AG10803 (cell line): ENCODE data around the gene H6PD.

ENCODE experiments used
- DNase-seq: peaks from one replicate; pipeline ENCODE4 v3.0.0; 2010; ENCODE audit warnings: low read depth
- H3K4me3 ChIP-seq: 2 replicates; pipeline ENCODE4 v1.5.1; 2011; ENCODE audit warnings: mild to moderate bottlenecking, low read length, control low read depth
- TF ChIP-seq, protein P1 (sequence below): conservative IDR thresholded peaks from 2 replicates; pipeline ENCODE4 v1.5.1; 2011; ENCODE audit warnings: mild to moderate bottlenecking, low read length, control low read depth, inconsistent platforms

H6PD gene

GRCh38 chr1:9305216-9305615 is 70.6 kb downstream of the H6PD start:
- no peak for DNase-seq
- no peak overlapping the region for H3K4me3 ChIP-seq
- TF ChIP-seq, protein P1, sequence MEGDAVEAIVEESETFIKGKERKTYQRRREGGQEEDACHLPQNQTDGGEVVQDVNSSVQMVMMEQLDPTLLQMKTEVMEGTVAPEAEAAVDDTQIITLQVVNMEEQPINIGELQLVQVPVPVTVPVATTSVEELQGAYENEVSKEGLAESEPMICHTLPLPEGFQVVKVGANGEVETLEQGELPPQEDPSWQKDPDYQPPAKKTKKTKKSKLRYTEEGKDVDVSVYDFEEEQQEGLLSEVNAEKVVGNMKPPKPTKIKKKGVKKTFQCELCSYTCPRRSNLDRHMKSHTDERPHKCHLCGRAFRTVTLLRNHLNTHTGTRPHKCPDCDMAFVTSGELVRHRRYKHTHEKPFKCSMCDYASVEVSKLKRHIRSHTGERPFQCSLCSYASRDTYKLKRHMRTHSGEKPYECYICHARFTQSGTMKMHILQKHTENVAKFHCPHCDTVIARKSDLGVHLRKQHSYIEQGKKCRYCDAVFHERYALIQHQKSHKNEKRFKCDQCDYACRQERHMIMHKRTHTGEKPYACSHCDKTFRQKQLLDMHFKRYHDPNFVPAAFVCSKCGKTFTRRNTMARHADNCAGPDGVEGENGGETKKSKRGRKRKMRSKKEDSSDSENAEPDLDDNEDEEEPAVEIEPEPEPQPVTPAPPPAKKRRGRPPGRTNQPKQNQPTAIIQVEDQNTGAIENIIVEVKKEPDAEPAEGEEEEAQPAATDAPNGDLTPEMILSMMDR, result no peak

- TF ChIP-seq, protein P1, result no peak
Observed at GRCh38 chr1:9306006-9306405, 71.4 kb downstream of the H6PD start.

DNA sequence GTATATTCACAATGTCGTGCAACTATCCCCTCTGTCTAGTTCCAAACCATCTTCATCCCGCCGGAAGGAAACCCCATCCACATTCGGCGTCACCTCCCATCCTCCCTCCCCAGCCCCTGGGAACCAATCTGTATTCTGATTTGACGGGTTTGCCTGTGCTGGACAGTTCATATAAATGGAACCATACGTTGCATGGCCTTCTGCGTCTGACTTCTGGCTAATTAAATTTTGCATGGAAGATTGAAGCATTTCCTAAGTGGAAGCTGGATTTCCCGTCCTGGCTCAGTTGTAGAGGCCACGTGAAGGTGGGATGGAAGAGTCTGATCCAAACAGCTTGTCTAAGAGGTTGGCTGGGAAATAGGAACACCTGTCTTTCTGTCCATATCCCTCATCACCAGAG is 72.7 kb downstream of the H6PD start:
- TF ChIP-seq, protein P1, result no peak
- no peak for DNase-seq
- no peak overlapping the region for H3K4me3 ChIP-seq

More at GRCh38 chr1:9306006-9306405, 71.4 kb downstream of the H6PD start:
- H3K4me3 ChIP-seq, result no peak overlapping the region
- DNase-seq, result no peak

DNA sequence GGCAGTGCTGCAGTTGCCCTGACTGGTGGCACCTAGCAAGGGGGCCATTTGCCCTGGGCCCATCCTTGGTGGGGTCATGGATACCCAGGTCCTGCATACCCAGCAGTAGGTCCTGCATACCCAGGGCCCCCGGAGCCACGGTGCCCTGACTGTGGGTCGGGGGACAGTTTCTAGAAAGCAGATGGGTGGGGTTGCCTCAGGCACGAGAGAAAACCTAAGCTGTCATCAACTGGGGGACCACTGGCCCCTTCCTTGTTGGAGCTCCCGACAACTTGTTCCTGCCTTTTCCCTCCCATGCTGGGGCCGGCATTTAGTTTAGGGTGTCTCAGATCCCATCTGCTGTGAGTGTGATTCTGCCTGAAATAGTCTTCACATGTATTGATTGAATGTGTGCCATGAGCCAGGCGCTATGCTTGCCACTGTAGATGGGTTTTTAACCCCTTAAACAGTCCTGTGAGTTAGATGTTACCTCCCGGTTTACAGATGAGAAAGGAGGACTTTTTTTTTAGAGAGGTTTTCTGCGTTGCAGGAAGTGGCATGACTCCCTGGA is 73.7 kb downstream of the H6PD start:
- TF ChIP-seq, protein P1, result no peak
- no peak for DNase-seq
- no peak overlapping the region for H3K4me3 ChIP-seq

DNA sequence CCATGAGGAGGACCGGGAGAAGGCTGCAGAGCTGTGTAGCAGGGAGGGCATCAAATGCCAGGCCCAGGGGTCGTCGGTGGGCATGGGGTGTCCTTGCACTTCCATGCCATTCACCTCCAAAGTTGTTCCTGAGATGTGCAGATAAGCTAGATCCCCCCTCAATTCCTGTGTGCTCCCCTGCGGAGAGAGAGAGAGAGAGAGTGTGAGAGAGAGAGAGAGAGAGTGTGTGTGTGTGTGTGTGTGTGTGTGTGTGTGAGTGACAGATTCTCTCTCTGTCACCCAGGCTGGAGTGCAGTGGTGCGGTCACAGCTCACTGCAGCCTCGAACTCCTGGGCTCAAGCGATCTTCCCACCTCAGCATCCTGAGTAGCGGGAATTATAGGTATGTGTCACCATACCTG is 74.5 kb downstream of the H6PD start:
- no peak overlapping the region for H3K4me3 ChIP-seq
- TF ChIP-seq, protein P1, result no peak
- no peak for DNase-seq

DNA sequence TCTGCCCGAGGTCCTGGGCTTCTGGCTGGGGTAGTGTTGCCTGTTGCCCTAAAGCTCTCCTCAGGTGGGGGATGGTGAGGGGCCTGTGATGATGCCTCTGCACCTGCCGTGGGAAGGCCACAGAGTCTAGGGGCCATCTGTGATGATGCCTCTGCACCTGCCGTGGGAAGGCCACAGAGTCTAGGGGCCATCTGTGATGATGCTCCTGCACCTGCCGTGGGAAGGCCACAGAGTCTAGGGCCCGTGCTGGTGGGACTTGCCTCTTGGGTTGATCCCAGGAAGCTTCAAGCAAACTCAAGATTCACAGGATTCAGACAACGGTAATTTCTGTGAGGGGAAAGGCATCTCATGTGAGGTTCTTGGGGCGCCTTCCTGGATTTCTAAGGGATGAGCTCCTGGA is 75.4 kb downstream of the H6PD start:
- no peak overlapping the region for H3K4me3 ChIP-seq
- TF ChIP-seq, protein P1, result no peak
- DNase-seq, result no peak

GRCh38 chr1:9311029-9311428 is 76.5 kb downstream of the H6PD start:
- DNase-seq, result no peak
- TF ChIP-seq, protein P1, result no peak
- no peak overlapping the region for H3K4me3 ChIP-seq
